Measurements from ENCODE around the gene TBC1D8B.
A peak's percentile ranks its signal among the peaks of the same experiment; 100 is the strongest.
"Not testable (repeated sequence)": the region's sequence is repeated elsewhere in the genome, so short reads cannot be mapped to it uniquely, and the experiment has no call there.

The TBC1D8B gene

DNA sequence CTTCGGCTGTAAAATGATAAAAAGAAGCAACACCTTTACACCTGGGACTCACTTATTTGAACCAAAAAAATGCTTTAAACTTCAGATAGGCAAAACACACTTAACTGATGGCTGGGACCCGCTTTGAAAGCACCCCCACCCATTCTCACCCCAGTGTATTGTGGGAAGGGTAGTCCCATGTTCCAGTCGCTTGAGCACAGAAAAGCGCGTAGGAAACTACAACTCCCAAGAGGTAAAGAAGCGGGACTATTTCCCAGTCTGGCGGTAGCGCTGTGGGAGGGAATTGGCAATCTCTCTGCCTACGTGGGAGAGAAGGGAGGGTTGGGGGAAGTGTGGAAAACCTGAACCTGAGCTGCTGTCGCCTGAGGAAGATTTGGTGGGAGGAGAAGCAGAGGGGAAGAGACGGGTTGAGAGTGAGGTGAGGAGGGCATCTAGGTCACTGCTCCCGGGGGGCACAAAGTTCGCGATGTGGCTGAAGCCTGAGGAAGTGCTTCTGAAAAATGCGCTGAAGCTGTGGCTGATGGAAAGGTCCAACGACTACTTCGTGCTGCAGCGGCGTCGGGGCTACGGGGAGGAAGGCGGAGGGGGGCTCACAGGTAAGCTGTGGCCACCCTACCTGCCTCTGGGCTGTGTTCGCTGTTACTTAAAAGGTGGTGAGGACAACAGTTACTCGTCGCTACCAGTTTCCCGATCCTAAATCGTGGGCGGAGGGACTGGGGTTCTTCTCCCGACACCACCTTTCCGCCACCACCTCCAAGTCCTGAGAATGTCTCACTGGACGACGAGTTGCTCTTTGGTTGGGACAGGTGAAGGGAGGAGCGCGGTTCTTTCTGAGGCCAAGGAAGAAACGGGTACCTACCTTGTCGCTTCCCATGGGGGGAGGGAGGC, at the start of gene TBC1D8B:
Gene TBC1D8B, plus strand, starts transcription at position 286 of the 888 bp plus-strand sequence. Its CDS starts 181 bp downstream, at position 467.
- H3K27me3 ChIP-seq (ENCODE audit: control insufficient read depth, low read length) = no peaks in the 10 kb centered on the region
- no peaks in the 10 kb centered on the region for H3K36me3 ChIP-seq (ENCODE audit: control insufficient read depth, low read length)
- peak within 1 kb of the TSS; percentile 21 for H3K4me2 ChIP-seq (ENCODE audit: low read length)
- peak within 1 kb of the TSS; percentile 24 for H3K4me3 ChIP-seq (ENCODE audit: low read length)
- H3F3A ChIP-seq (ENCODE audit: control insufficient read depth, insufficient read depth) = no peaks in the 10 kb centered on the region
- no peaks in the 10 kb centered on the region for H3K9me2 ChIP-seq (replicated peaks; ENCODE audit: control insufficient read depth, low read length)
- H3K9me3 ChIP-seq (ENCODE audit: control insufficient read depth, insufficient read depth, low read length) = no peaks in the 10 kb centered on the region
- no peak within 1 kb of the TSS for H3K27ac ChIP-seq (ENCODE audit: low read depth, low read length)
- no peaks in the 10 kb centered on the region for H3K4me1 ChIP-seq (ENCODE audit: control insufficient read depth, low read length)
- no peaks in the 10 kb centered on the region for H4K20me1 ChIP-seq (ENCODE audit: control insufficient read depth, insufficient read depth, low read depth, low read length)
- H3K79me2 ChIP-seq (ENCODE audit: control insufficient read depth, low read length) = no peaks in the 10 kb centered on the region
- no peak for TF ChIP-seq EZH2phosphoT487 (IDR thresholded peaks at IDR 0.05; ENCODE audit: borderline replicate concordance, low read length)
- TF ChIP-seq CTCF (IDR thresholded peaks at IDR 0.05; ENCODE audit: low read depth, low read length, poor library complexity, severe bottlenecking) = no peak

- not testable (repeated sequence) for H4K20me1 ChIP-seq (ENCODE audit: control insufficient read depth, insufficient read depth, low read depth, low read length); H3K4me2 ChIP-seq (ENCODE audit: low read length); H3K9me2 ChIP-seq (replicated peaks; ENCODE audit: control insufficient read depth, low read length); H3K27me3 ChIP-seq (ENCODE audit: control insufficient read depth, low read length); H3K36me3 ChIP-seq (ENCODE audit: control insufficient read depth, low read length); H3F3A ChIP-seq (ENCODE audit: control insufficient read depth, insufficient read depth); H3K79me2 ChIP-seq (ENCODE audit: control insufficient read depth, low read length); H3K4me1 ChIP-seq (ENCODE audit: control insufficient read depth, low read length); H3K4me3 ChIP-seq (ENCODE audit: low read length); H3K27ac ChIP-seq (ENCODE audit: low read depth, low read length); H3K9me3 ChIP-seq (ENCODE audit: control insufficient read depth, insufficient read depth, low read length)
These were observed 33.2 kb upstream of the TBC1D8B start for GRCh38 chrX:106769288-106769687.

DNA sequence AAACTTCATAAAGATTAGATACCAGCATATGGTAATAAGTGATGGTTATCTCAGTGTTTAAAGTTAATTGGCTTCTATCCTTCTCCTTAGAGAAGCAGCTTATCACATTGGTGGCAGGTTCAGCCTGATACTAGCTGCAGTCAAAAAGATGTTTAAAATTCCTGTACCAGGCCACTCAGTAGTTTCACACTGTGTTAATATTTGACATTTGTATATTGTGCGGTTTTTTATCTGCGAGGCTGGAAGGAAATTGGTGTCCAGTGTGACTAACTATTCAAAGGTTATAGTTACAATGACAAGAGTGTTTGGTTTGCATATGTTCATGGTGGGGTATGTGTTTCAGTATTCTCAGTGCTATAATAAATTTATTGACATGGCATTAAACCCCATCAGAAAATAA, 27.5 kb upstream of the TBC1D8B start:
- Histone ChIP-seq H3K79me2 (ENCODE audit: control insufficient read depth, low read length) (no peaks in the 10 kb centered on the region), H3K9me2 (replicated peaks; ENCODE audit: control insufficient read depth, low read length) (no peaks in the 10 kb centered on the region), H3K4me3 (ENCODE audit: low read length) (no peak overlapping the region), H3K4me1 (ENCODE audit: control insufficient read depth, low read length) (no peaks in the 10 kb centered on the region), H3K4me2 (ENCODE audit: low read length) (no peak overlapping the region), H3K9me3 (ENCODE audit: control insufficient read depth, insufficient read depth, low read length) (no peaks in the 10 kb centered on the region), H3K27ac (ENCODE audit: low read depth, low read length) (no peak overlapping the region), H3K36me3 (ENCODE audit: control insufficient read depth, low read length) (no peaks in the 10 kb centered on the region), H3F3A (ENCODE audit: control insufficient read depth, insufficient read depth) (no peaks in the 10 kb centered on the region), H3K27me3 (ENCODE audit: control insufficient read depth, low read length) (no peaks in the 10 kb centered on the region), H4K20me1 (ENCODE audit: control insufficient read depth, insufficient read depth, low read depth, low read length) (no peaks in the 10 kb centered on the region)
- TF ChIP-seq EZH2phosphoT487 (IDR thresholded peaks at IDR 0.05; ENCODE audit: borderline replicate concordance, low read length) (no peak), CTCF (IDR thresholded peaks at IDR 0.05; ENCODE audit: low read depth, low read length, poor library complexity, severe bottlenecking) (no peak)

DNA sequence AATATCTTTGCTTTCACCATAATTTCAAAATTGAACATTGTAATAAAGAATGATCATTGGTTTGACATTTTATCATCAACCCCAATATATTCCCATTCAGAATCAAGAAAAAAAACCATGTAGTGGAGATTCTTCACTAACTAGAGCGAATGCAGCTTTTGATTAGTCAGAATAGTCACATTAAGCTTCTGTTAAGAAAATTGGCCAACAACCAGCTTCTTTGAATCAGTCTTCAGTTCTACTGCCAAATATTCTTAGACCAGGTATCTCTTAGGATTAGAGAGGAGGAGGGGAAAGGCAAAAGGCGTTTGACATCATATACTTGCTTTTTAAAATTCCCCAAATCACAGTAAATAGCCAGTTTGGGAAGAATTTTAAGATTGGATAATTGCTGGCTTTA, 22.2 kb upstream of the TBC1D8B start:
- Histone ChIP-seq H4K20me1 (ENCODE audit: control insufficient read depth, insufficient read depth, low read depth, low read length) (no peaks in the 10 kb centered on the region), H3K4me3 (ENCODE audit: low read length) (no peak overlapping the region), H3K4me1 (ENCODE audit: control insufficient read depth, low read length) (no peaks in the 10 kb centered on the region), H3K36me3 (ENCODE audit: control insufficient read depth, low read length) (no peaks in the 10 kb centered on the region), H3K9me2 (replicated peaks; ENCODE audit: control insufficient read depth, low read length) (no peaks in the 10 kb centered on the region), H3K79me2 (ENCODE audit: control insufficient read depth, low read length) (no peaks in the 10 kb centered on the region), H3K9me3 (ENCODE audit: control insufficient read depth, insufficient read depth, low read length) (no peaks in the 10 kb centered on the region), H3K27ac (ENCODE audit: low read depth, low read length) (no peak overlapping the region), H3K4me2 (ENCODE audit: low read length) (no peak overlapping the region), H3K27me3 (ENCODE audit: control insufficient read depth, low read length) (no peaks in the 10 kb centered on the region), H3F3A (ENCODE audit: control insufficient read depth, insufficient read depth) (no peaks in the 10 kb centered on the region)
- TF ChIP-seq EZH2phosphoT487 (IDR thresholded peaks at IDR 0.05; ENCODE audit: borderline replicate concordance, low read length) = no peak
- TF ChIP-seq CTCF (IDR thresholded peaks at IDR 0.05; ENCODE audit: low read depth, low read length, poor library complexity, severe bottlenecking) = no peak
